ENCODE results near the gene SPOCK1.

SPOCK1 gene

GRCh38 chr5:137055271-137055872 lies 443.8 kb downstream of the SPOCK1 start:
- DNase-seq: no peak

GRCh38 chr5:137054792-137055191 lies 444.3 kb downstream of the SPOCK1 start:
- DNase-seq: no peak

- no peak for DNase-seq
Measured at GRCh38 chr5:137054335-137054734, 444.8 kb downstream of the SPOCK1 start.

- no peak for DNase-seq
Measured at GRCh38 chr5:137051161-137051560, 448.0 kb downstream of the SPOCK1 start.

- DNase-seq: no peak
Measured at GRCh38 chr5:137040641-137041340, 458.3 kb downstream of the SPOCK1 start.

GRCh38 chr5:137040024-137040423 lies 459.1 kb downstream of the SPOCK1 start:
- DNase-seq: no peak

GRCh38 chr5:137037848-137038247 lies 461.3 kb downstream of the SPOCK1 start:
- no peak for DNase-seq

- no peak for DNase-seq
Measured at GRCh38 chr5:137036640-137037039, 462.5 kb downstream of the SPOCK1 start.

GRCh38 chr5:137035480-137035878 lies 463.6 kb downstream of the SPOCK1 start:
- no peak for DNase-seq

GRCh38 chr5:137034764-137035479 lies 464.2 kb downstream of the SPOCK1 start:
- no peak for DNase-seq

- no peak for DNase-seq
Measured at GRCh38 chr5:137034213-137034612, 464.9 kb downstream of the SPOCK1 start.

GRCh38 chr5:137032929-137033328 lies 466.2 kb downstream of the SPOCK1 start:
- DNase-seq: no peak

GRCh38 chr5:137027758-137028157 lies 471.4 kb downstream of the SPOCK1 start:
- no peak for DNase-seq

- DNase-seq: no peak
Measured at GRCh38 chr5:137026296-137026695, 472.8 kb downstream of the SPOCK1 start.

- DNase-seq: peak in 1 of 4 experiments; percentile 1
Measured at GRCh38 chr5:137024044-137024443, 475.1 kb downstream of the SPOCK1 start.

GRCh38 chr5:137023371-137023770 lies 475.8 kb downstream of the SPOCK1 start:
- DNase-seq: no peak

GRCh38 chr5:137022725-137023124 lies 476.4 kb downstream of the SPOCK1 start:
- no peak for DNase-seq

GRCh38 chr5:137022043-137022442 lies 477.1 kb downstream of the SPOCK1 start:
- DNase-seq: no peak

- no peak for DNase-seq
Measured at GRCh38 chr5:137019229-137019628, 479.9 kb downstream of the SPOCK1 start.

- DNase-seq: no peak
Measured at GRCh38 chr5:137016783-137017324, 482.3 kb downstream of the SPOCK1 start.

- DNase-seq: no peak
Measured at GRCh38 chr5:137015540-137016116, 483.5 kb downstream of the SPOCK1 start.

- no peak for DNase-seq
Measured at GRCh38 chr5:137014731-137015130, 484.4 kb downstream of the SPOCK1 start.

- DNase-seq: no peak
Measured at GRCh38 chr5:137010226-137010625, 488.9 kb downstream of the SPOCK1 start.

Data from suppressor macrophage (primary cell).